Astrocyte of the spinal cord (primary cell): ENCODE data around the gene DAGLA.
A peak's percentile ranks its signal among the peaks of the same experiment; 100 is the strongest.

ENCODE experiments used
- DNase-seq: peaks from one replicate; pipeline ENCODE4 v3.0.0; 2011; ENCODE audit warnings: low read depth, low spot score
- H3K4me3 ChIP-seq: 2 replicates; pipeline ENCODE4 v1.5.1; 2011; ENCODE audit warnings: low read depth, mild to moderate bottlenecking, low read length, moderate library complexity
- in situ Hi-C: cut with HindIII; loops from 2 replicates; pipeline ENCODE4 v1.10.0; 2017; ENCODE audit warnings: low sequenced_read_pairs
- TF ChIP-seq, protein P1 (sequence below): IDR thresholded peaks from 2 replicates; pipeline ENCODE4 v1.5.1; 2012; ENCODE audit warnings: low read depth, mild to moderate bottlenecking, low read length, inconsistent platforms

The DAGLA gene

DNA sequence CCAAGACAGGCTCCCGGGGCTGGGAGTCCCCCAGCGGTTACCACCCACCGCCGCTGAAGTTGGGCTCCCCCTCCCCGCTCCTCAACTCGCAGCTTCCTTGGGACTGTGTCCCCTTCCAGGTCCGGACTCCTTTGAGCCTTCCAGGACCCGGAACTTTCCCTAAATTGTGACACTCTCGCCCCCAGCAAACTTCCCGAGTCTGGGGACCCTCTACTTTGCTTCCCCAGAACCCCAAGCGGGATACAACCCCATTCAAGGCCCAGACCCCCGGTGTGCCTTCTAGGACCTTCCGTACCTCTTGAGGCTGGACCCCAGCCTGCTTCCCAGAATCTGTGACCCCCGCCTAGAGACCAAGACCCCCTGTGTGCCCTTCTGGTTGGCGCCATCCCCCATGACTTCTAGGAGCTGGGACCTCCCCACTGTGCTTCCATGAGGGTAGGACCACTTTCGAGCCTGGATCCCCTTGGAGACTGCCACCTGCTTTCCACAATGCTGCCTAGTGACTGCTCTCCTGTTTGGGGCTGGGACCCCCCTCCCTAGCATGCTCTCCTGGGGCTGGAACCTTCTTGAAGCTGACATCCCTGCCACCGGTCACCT is 72.8 kb downstream of the DAGLA start:
- TF ChIP-seq, protein P1, sequence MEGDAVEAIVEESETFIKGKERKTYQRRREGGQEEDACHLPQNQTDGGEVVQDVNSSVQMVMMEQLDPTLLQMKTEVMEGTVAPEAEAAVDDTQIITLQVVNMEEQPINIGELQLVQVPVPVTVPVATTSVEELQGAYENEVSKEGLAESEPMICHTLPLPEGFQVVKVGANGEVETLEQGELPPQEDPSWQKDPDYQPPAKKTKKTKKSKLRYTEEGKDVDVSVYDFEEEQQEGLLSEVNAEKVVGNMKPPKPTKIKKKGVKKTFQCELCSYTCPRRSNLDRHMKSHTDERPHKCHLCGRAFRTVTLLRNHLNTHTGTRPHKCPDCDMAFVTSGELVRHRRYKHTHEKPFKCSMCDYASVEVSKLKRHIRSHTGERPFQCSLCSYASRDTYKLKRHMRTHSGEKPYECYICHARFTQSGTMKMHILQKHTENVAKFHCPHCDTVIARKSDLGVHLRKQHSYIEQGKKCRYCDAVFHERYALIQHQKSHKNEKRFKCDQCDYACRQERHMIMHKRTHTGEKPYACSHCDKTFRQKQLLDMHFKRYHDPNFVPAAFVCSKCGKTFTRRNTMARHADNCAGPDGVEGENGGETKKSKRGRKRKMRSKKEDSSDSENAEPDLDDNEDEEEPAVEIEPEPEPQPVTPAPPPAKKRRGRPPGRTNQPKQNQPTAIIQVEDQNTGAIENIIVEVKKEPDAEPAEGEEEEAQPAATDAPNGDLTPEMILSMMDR = no peak
- DNase-seq = no peak
- in situ Hi-C loops = no loop called here
- peak overlapping the region; percentile 51 for H3K4me3 ChIP-seq

DNA sequence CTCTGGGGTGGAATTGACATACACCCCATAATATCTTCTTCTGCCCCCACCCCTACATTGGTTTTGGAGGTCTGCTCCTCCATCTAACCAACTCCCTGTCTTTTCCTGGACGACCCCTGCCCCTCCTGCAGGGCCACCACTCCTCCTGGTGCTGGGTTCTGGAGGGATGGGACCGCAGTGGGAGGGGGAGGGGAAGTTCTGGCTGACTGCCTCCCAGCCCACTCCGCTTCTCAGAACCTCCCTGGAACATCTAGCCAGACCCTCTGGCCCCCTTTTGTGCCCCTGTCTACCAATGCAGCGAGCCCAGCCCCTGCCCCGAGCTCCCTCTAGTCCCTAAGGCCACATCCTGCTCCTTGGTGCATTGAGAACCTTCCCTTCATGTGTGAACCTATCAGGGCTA is 73.5 kb downstream of the DAGLA start:
- TF ChIP-seq, protein P1 = no peak
- peak overlapping the region; percentile 51 for H3K4me3 ChIP-seq
- in situ Hi-C loops = no loop called here
- no peak for DNase-seq

- TF ChIP-seq, protein P1 = no peak
- DNase-seq = peak; percentile 29
- in situ Hi-C loops = no loop called here
- H3K4me3 ChIP-seq = no peak overlapping the region
Measured at GRCh38 chr11:61754534-61755482, 74.6 kb downstream of the DAGLA start.

GRCh38 chr11:61756147-61756451 is 75.9 kb downstream of the DAGLA start:
- TF ChIP-seq, protein P1 = no peak
- DNase-seq = no peak
- in situ Hi-C loops = no loop called here
- no peak overlapping the region for H3K4me3 ChIP-seq

GRCh38 chr11:61756452-61757212 is 76.4 kb downstream of the DAGLA start:
- peak; percentile 39 for DNase-seq
- TF ChIP-seq, protein P1 = no peak
- in situ Hi-C loops = no loop called here
- H3K4me3 ChIP-seq = no peak overlapping the region

DNA sequence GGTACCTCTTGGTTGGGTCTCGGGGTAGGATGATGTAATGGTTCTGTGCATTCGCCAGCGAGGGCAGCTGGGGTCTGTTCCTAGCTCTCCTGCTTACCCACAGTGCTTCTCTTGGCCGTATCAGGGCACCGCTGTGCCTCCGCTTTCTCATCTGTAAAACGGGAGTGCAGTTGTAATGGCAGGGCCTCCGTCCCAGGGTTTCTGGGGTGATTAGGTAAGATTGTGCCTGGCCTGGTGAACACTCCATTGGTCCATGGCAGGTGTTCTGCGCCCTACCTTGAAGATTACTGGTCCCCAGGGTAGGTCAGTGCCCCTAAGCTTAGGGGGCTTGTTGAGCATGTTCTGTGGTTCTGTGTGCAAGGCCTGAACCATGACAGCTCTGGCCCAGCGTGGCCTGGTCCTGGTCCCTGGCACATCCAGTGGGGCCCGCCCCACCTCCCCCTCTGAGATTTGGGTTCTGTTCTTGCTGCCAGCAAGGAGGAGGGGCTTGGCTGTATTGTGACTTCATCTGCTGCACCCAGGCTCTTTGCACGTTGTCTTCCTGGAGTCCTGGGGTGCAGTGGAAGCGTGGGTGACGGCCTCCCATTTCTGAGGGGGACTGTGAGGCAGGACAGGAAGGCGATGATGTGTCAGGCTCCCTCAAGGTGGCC is 77.1 kb downstream of the DAGLA start:
- DNase-seq = no peak
- in situ Hi-C loops = no loop called here
- H3K4me3 ChIP-seq = no peak overlapping the region
- TF ChIP-seq, protein P1 = no peak
